HG03439 (cell line): Measurements from ENCODE around the gene COL26A1.
"Not testable (repeated sequence)": the region's sequence is repeated elsewhere in the genome, so short reads cannot be mapped to it uniquely, and the experiment has no call there.

Experiments
- ATAC-seq: cut with Tn5 transposase; IDR thresholded peaks from one replicate; pipeline ENCODE4 v1.9.1; 2021; ENCODE audit warnings: mild to moderate bottlenecking, moderate library complexity; ENCODE audit not compliant: unreplicated experiment

The COL26A1 gene

DNA sequence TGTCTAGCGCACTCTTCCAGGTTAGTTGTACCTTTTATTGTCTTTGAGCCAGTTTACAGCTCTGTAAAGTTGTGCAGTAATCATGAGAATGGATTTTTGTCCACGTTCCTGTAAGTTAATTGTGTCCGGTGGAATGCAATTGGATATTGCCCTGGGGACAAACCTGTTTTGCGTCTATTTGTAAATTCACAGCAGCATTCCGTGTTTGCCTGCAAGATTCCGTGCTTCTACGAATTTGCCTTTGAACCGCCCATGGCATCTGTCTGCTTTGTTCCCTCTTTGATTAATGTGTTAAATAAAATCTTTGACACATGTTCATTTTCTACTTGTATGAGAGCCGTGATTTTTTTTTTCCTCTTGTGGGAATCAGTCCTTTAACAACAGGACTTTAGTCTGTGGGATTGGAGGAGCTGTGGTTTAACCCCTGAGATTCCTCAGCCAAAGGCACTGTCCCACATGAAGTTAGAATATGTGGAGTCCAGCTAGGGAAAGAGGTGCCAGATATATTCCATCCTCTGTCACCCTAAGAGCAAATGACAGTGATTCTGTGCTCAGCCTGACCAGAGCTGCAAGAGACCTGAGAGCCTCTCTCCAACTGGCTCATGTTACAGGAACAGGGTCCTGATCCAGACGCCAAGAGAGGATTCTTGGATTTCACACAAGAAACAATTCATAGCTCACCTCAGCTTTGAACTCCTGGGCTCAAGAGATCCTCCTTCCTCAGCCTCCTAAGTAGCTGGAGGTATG is 126.3 kb downstream of the COL26A1 start:
- no peak for ATAC-seq

- ATAC-seq = not testable (repeated sequence)
These were observed 127.8 kb downstream of the COL26A1 start for GRCh38 chr7:101490439-101490838.

GRCh38 chr7:101491442-101491841 is 128.8 kb downstream of the COL26A1 start:
- ATAC-seq = not testable (repeated sequence)

DNA sequence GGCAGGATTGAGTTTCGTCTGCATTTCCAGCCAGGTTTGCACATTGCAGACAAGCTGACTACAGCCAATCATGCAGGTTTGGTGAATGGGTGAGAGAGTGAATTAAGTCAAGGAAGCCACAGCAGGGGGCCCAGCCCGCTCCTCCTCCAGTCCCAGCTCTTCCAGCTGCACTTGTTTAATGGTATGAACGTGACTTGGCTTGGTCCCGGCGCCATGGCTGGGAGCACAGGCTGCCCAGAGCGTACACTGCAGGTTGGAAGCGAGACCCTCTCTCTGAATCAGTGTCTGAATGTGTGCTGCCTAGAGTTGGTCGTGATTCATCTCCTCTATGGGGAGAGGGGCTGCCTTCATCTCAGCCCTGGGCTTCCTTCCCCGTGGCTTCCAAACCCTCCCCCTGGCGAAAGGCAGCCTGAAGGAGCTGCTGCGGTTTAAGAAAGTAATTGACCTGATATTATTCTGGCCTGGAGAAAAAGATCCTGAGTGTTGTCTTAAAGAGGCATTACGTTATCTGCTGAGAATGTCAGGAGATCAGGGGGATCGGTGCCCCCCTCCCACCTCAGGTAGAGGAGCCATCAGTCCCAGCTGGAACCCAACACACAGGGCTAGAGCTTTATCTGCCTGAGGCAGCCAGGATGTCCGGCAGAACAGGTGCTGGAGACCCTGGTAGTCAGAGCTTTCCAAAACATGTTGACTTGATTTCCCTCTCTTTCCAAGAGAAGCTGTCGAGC is 132.1 kb downstream of the COL26A1 start:
- ATAC-seq = no peak

DNA sequence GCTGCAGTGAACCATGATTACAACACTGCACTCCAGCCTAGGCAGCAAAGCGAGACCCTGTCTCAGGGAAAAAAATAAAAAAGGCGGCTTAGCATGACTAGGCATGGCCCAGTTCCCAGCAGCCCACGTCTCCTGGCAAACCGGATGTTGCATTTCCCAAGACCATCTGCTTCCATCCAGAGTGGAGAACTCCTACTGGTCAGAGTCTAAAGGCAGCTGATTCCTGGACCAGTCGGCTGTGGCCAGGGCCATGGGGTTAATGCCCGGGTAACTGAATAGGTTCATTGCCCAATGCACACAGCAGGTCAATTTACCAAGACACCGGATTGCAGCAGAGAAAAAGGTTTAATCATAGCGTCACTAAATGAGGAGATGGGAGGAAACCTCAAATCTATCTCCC is 133.3 kb downstream of the COL26A1 start:
- no peak for ATAC-seq

- no peak for ATAC-seq
These were observed 138.7 kb downstream of the COL26A1 start for GRCh38 chr7:101501351-101501750.

- ATAC-seq = no peak
These were observed 139.9 kb downstream of the COL26A1 start for GRCh38 chr7:101502466-101503098.

DNA sequence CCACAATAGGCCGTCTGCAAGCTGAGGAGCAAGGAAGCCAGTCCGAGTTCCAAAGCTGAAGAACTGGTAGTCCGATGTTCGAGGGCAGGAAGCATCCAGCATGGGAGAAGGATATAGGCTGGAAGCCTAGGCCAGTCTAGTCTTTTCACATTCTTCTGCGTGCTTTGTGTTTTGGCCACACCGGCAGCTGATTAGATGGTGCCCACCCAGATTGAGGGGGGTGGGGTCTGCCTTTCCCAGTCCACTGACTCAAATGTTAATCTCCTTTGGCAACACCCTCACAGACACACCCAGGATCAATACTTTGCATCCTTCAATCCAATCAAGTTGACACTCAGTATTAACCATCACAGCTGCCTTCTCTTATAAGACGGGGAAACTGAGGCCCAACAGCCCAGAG is 142.8 kb downstream of the COL26A1 start:
- not testable (repeated sequence) for ATAC-seq

- no peak for ATAC-seq
These were observed 143.9 kb downstream of the COL26A1 start for GRCh38 chr7:101506531-101506930.

- ATAC-seq = no peak
These were observed 144.7 kb downstream of the COL26A1 start for GRCh38 chr7:101507327-101507726.

GRCh38 chr7:101507791-101508252 is 145.1 kb downstream of the COL26A1 start:
- no peak for ATAC-seq

- ATAC-seq = no peak
These were observed 147.6 kb downstream of the COL26A1 start for GRCh38 chr7:101510297-101510696.

GRCh38 chr7:101511965-101512364 is 149.3 kb downstream of the COL26A1 start:
- no peak for ATAC-seq

DNA sequence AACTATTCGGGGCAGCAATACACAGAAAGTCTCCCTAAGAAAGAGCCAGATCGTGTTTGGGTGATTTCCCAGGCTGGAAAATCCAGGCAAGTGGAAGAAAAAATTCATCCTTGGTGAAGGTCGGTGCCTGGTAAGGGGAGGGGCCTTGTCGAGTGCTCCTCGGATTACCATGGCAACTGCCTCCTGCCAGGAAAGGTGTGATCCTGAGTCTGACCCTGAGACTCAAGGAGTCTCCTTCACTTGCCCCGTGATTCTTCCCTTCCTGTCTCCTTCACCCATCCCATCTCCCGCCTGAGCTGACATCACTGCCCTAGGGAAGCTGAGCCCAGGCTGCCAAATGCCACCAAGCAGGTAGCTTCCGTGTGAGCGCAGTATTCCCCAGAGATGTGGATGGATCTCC is 154.2 kb downstream of the COL26A1 start:
- ATAC-seq = no peak

DNA sequence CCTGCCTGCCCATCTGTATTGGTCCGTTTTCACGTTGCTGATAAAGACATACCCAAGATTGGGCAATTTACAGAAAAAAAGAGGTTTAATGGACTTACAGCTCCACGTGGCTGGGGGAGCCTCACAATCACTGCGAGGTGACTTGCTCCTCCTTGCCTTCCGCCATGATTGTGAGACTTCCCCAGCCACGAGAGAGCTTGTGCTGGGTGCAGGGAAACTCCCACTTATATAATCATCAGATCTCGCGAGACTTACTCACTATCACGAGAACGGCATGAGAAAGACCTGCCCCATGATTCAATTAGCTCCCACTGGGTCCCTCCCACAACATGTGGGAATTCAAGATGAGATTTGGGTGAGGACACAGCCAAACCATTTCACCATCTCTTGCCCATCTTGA is 154.6 kb downstream of the COL26A1 start:
- ATAC-seq = no peak

DNA sequence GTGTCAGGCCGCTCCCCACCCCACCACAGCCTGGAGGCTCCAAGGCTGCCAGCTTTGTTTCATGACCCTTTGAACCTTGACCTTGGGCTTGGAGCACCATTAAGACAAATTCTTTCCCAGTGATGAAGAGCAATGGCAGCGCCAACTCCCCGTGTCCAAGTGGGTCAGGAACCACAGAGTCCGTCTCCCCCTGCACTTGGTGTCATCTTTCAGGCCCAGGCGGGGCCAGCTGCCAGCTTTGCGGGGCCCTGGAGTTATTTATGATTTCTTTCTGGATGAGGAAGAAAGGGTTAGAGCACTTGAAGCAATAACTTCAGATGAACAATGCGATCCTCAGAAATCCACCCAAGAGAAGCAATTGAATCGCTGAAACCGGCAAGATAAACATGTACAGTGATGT is 155.7 kb downstream of the COL26A1 start:
- no peak for ATAC-seq

DNA sequence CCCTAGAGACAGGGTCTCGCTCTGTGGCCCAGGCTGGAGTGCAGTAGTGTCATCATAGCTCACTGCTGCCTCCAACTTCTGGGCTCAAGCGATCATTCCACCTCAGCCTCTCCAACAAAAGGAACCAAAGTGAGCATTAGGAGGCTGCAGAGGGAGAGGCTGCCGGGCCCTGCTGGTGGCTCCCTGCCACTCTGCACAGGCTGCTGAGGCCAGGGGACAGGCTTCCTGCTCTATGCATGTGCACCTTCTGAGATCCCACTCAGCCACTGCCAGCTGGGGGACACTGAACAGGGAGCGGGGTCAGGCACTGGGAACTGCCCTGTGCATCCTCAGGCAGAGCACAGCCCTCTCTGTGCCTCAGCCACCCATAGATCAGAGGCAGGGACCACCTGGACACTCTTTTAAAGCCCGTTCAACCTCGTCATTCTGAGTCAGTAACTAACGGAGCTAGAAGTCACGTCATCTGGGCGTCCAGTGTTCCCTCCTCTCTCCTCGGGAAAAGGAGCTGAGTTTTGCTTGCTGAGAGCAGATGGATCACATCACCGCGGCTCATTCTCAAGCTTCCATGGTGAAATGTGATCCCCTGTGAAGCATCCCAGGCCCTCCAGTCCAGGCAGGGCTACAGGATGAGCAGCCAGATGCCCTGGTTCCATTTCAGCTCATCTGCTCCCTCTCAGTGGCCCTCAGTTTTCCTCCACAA is 156.8 kb downstream of the COL26A1 start:
- no peak for ATAC-seq

DNA sequence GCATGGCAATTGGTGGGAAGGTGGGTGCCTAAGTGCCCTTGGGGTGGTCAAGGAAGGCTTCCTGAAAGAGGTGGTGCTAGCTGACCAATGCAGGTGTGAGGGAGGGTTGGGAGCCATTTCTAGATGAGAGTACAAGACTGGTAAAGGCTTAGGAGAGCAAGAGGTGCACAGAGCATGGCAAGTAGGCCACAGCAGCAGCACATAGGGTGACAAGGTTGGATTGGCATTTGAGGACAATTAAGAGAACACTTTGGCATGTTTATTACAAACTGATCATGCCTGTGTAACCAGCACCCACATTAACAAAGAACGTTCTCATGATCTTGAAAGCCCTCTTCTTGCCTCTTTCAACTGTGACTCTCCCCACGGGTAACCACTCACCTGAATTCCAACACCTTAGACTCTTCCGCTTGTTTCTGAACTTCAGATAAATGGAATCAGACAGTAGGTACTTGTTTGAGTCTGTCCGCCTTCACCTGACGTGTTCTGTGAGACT is 158.8 kb downstream of the COL26A1 start:
- no peak for ATAC-seq

DNA sequence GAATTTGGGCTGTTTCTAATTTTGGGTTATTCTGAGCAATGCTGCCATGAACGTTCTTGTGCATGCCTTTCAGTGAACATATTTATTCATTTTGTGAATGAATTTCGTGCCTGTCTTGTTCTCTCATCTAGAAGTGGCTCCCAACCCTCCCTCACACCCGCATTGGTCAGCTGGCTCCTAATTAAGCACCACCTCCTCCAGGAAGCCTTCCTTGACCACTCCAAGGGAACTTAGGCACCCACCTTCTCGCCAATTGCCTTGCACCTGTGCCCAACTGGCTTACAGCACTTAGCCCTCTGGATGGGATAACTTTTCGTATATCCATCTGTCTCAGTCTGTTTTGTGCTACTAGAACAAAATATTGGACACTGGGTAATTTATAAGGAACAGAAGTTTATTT is 159.3 kb downstream of the COL26A1 start:
- no peak for ATAC-seq

DNA sequence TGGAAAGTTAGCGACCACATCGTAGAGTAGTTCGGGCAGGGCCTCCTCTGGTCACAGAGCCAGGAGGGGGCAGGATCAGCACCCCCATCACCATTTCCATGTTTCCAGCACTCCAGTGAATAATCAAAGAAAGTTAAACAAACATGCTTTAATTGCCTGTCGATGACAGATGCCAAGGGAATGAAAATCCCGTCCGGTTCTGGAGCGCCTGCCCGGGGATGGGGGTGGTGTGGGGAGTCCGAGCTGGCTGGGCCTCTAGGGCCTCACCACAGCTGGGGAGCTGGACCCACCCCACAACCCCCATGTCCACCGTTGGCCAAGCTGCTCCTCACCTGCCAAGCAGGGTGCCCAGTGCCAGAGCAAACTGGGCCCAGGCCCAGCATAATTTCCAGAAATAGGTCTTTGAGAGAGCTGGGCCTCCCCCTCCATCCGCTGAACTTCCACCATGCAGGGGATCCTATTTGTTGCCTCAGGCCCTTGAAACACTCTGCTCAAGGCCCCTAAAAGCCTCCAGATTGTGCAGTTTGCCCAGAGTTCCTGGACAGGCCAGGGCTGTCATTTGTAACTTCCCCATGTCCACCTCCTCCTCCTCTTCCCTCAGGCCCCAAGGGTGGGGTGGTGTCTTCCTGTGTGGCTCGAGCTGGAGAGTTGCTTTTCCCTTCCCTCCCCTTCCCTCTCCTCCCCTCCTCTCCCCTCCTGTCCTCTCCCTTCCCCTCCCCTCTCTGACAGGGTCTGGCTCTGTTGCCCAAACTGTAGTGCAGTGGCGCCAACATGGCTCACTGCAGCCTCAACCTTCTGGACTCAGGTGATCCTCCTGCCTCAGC is 165.4 kb downstream of the COL26A1 start:
- no peak for ATAC-seq
